LNCAP (cell line): Measurements from ENCODE around the gene SLC12A3.

ENCODE experiments used
- TF ChIP-seq, protein P1 (sequence below): fragments of 450-650 bp; IDR thresholded peaks from 2 replicates; pipeline ENCODE4 v1.5.1; 2017; ENCODE audit warnings: mild to moderate bottlenecking

SLC12A3 gene

DNA sequence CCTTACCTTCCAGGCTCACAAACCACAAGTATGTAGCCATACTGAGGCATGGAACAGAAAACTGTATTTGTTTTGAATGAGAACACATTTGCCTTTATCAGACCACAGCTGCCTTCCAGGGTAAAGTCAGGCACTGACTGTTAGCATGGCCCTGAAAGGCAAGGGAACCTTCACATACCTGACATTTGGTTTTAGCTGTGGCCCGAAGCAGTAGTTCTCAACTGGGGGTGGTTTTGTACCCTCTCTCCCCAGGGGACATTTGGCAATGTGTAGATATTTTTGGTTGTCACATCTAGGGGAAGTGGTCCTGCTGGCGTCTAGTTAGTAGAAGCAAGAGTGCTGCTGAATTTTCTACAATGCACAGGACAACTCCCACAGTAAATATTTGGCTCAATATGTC is 76.1 kb downstream of the SLC12A3 start:
- TF ChIP-seq, protein P1, sequence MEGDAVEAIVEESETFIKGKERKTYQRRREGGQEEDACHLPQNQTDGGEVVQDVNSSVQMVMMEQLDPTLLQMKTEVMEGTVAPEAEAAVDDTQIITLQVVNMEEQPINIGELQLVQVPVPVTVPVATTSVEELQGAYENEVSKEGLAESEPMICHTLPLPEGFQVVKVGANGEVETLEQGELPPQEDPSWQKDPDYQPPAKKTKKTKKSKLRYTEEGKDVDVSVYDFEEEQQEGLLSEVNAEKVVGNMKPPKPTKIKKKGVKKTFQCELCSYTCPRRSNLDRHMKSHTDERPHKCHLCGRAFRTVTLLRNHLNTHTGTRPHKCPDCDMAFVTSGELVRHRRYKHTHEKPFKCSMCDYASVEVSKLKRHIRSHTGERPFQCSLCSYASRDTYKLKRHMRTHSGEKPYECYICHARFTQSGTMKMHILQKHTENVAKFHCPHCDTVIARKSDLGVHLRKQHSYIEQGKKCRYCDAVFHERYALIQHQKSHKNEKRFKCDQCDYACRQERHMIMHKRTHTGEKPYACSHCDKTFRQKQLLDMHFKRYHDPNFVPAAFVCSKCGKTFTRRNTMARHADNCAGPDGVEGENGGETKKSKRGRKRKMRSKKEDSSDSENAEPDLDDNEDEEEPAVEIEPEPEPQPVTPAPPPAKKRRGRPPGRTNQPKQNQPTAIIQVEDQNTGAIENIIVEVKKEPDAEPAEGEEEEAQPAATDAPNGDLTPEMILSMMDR: no peak

DNA sequence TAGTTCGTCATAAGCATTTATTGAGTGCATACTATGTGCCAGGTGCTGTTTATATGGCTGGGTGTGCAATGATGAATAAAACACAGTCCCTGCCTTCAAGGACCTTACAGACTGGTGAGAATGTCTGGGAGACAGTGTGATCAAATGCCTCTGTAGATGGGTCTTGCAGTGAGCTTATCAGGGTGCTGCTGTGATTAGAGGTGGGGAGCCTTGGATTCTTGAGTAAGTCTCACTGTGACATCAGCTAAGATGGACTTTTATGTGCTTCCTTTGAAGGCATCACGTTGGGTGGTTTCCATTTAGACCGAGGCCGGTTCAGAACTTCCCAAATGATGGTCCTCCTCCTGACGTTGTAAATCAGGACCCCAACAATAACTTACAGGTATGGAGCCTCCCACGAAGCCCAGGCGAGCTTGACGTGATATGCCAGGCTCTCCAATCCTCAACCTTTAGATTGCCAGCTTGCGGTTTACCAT is 76.9 kb downstream of the SLC12A3 start:
- TF ChIP-seq, protein P1: no peak

DNA sequence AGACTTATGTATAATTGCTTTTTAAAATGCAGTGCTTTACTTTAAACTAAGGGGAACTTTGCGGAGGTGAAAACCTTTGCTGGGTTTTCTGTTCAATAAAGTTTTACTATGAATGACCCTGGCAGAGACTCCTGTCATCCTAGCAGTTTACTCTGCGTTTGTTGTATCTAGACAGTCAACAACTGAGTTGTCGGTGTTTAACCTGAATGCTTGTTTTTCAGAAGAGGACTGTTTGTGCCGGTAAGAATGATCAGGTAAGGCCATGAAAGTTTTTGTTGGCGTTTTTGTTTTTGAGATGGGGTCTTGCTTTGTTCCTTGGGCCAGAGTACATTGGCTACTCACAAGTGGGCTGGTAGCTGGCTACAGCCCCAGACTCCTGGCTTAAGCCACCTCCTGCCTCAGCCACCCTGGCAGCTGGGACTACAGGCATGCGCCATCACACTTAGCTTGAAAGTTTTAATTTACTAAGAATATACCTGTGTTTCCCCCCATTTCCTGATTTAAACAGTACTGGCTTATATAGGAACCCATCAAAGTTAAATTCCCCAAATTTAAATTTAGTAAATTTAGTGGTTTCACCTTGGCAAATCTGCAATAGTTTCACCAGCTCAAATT is 78.9 kb downstream of the SLC12A3 start:
- TF ChIP-seq, protein P1: no peak

DNA sequence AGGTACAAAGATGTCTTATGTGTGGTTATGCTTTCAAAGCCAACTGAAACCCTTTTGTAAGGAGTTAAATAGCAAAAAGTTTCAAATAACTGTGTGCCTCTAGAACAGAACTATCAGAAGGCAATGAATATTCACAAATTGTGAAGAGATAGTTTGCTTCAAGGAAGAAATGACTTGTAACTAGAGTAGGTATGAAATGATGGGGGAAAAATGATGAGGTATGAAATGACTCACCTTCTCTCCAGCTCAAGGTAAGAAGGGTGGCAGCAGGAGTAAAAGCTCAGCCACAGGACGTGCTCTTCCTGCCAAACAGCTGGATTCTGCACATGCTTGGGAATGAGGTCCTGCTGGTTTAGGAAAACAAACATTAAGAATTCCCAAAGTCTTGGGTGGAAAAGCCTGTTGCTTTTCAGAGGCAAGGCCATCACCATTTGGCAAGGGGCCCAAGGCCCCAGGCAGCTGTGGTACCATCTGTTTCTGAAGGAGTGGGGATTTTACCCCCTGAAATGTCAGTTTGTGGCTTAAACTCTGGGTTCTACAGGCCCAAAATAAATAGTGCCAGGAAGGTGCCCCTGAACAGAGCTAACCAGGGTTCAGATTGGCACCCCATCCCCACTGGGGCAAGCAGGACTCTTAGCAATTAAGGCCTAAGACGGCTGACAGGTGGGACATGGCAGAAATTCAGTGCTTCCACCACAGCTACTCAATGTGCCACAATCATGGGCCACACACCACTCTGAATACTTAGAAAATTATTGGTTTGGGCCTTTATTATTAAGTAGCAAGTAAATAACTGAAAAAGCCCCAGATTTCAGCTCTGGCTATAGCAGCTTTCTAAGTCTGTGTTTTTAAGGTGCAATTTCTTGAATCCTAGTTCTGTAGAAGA is 80.2 kb downstream of the SLC12A3 start:
- TF ChIP-seq, protein P1: no peak

DNA sequence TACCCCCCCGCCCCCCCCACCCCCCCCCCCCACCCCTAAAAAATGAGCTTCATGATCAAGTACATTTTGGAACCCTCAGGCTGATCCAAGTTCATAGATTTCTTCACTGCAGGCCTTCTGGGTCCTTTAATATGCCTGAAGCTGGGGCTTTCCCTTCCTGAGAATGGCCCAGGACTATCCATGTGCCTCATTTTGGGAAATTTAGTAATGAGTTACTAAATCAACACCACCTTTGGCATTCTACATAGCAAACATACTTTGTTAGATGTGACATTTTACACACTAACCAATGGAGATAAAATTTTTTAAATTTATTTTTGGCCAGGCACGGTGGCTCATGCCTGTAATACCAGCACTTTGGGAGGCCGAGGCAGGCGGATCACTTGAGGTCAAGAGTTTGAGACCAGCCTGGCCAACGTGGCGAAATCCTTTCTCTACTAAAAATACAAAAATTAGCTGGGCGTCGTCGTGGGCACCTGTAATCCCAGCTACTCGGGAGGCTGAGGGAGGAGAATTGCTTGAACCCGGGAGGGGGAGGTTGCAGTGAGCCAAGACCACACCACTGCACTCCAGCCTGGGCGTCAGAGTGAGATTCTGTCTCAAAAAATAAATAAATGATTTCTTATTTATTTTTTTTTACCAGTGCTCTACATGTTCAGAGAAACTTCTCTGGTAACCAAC is 81.0 kb downstream of the SLC12A3 start:
- TF ChIP-seq, protein P1: no peak

DNA sequence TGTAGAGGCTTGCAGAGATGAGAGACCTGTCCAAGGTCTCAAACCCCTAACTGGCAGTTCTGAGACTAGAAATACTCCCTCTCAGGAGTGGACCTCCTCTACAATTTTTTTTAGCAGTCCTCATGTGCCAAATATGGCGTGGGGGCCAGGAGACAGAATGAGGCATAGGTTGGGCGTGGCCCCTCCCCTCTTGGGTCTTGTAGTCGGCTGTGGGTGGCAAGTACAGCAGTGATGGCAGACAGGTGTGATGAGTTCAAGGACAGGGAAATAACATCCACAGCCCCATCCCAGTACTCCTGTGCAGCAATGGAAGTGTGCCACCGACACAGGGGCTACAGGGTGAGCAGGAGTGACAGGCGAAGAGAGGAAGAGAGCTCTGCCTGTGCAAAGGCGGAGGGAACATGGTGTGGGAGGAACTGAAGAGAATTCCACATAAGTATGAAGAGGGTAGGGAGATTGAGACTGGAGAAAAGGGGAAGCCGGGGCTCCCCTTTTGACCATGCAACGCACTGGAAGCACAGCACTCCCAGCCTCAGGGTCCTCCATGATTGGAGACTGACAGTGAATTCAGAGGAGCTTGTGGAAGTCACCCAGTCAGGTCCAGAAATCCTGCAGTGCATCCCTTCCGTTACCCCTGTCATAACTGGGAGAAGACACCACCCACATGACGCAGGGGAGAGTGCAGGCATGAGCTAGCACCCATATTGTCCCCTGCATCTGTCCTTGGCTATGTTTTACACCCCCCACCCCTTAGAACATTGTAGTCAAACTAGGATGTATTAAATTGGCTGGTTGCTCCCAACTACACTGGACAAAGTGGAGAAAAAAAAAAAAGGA is 82.0 kb downstream of the SLC12A3 start:
- TF ChIP-seq, protein P1: no peak

DNA sequence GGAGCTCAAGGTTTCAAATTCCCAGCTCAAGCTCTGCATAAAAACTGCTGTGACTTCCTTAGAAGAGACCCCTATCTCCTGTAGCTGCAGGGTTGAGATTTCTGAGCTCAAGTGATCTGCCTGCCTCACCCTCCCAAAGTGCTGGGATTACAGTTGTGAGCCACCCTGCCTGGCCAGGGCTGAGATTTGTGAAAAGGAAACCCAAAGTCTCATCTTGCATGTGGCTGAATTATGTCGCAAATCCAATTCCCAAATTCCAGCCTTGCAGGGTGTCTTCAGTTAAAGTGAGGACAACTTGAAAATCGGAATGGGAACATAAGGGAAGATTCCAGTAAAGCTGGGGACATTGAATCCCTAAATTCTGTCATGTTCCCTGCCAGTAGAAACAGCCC is 82.6 kb downstream of the SLC12A3 start:
- TF ChIP-seq, protein P1: no peak
